ENCODE data around the gene LIX1. TPM values are rescaled to one million over a fixed set of nuclear protein-coding genes. Genes with fewer than 3 reads are reported as not detected.

The LIX1 gene
- total and polyA plus RNA-seq, 2 of the 8 experiments (the other 6 are each of a cell fraction or from before 2014, with no cell fraction given), result 0.26 to 0.45 TPM

GRCh38 chr5:97100476-97100875 lies 41.9 kb downstream of the LIX1 start:
- H3K27me3 ChIP-seq (replicated peaks in 1 of 4; ENCODE audit: control insufficient read depth in 3 of 4, extremely low read depth in 1 of 4, insufficient read depth in 3 of 4, low read length in 3 of 4), result no peaks in the 10 kb centered on the region
- no peaks in the 10 kb centered on the region; a peak in 1 of 8 replicates for H3K36me3 ChIP-seq (ENCODE audit: control insufficient read depth in 2 of 4, insufficient read depth in 4 of 4, low read length in 3 of 4)
- H3K14ac ChIP-seq (ENCODE audit: insufficient read length), result no peak overlapping the region
- no peak overlapping the region for H3K23ac ChIP-seq (ENCODE audit: insufficient read length)
- H3K4me1 ChIP-seq (replicated peaks in 1 of 4; ENCODE audit: control insufficient read depth in 3 of 4, insufficient read depth in 4 of 4, low read length in 3 of 4), result peaks cover 0 to 11% (median 9%) of the 10 kb centered on the region in 4 experiments; a peak in 5 of 7 replicates
- H4K91ac ChIP-seq (replicated peaks; ENCODE audit: insufficient read length, low read length), result no peak overlapping the region
- DNase-seq (ENCODE audit: low read depth in 1 of 2, low spot score in 2 of 2) (no peak), FAIRE-seq (no peak)
- H2BK20ac ChIP-seq (ENCODE audit: low read length), result no peak overlapping the region
- H3K9me3 ChIP-seq (ENCODE audit: insufficient read depth in 2 of 2, low read depth in 1 of 2, low read length in 1 of 2), result no peaks in the 10 kb centered on the region
- no peak overlapping the region for H3K4me2 ChIP-seq (ENCODE audit: insufficient read depth in 1 of 2, low read depth in 2 of 2, low read length in 2 of 2)
- H3K9ac ChIP-seq (replicated peaks in 1 of 4; ENCODE audit: extremely low read depth in 1 of 4, low read depth in 3 of 4, low read length in 3 of 4), result no peak overlapping the region
- H3K79me1 ChIP-seq (ENCODE audit: low read depth, low read length), result no peaks in the 10 kb centered on the region
- H3K4ac ChIP-seq (replicated peaks; ENCODE audit: insufficient read length, low read depth, low read length), result no peak overlapping the region
- H3K18ac ChIP-seq (ENCODE audit: extremely low read depth, low read length), result no peak overlapping the region
- H4K8ac ChIP-seq (ENCODE audit: extremely low read depth, insufficient read depth, low read length), result no peak overlapping the region
- WGBS, 2 experiments (ENCODE audit: extremely low coverage in 1 of 2, insufficient coverage in 1 of 2, insufficient read length in 1 of 2, insufficient replicate concordance in 2 of 2, low coverage in 1 of 2, low lambda C conversion rate in 2 of 2, missing lambda C conversion rate in 1 of 2), result 79% methylated on average over 2 of the region's 2 CpGs; no CpG with 5 or more reads in 1 of the 2 experiments
- H3K79me2 ChIP-seq (ENCODE audit: control insufficient read depth in 1 of 2, insufficient read depth in 2 of 2, low read length in 2 of 2), result no peaks in the 10 kb centered on the region
- no peak overlapping the region for H4K5ac ChIP-seq (ENCODE audit: insufficient read length, low read depth, low read length)
- H3K4me3 ChIP-seq (ENCODE audit: extremely low read depth in 1 of 4, insufficient read depth in 2 of 4, low read depth in 3 of 4, low read length in 4 of 4), result no peak overlapping the region
- H3K27ac ChIP-seq (ENCODE audit: low read depth, low read length), result no peak overlapping the region
- no peak overlapping the region for H2AK5ac ChIP-seq (ENCODE audit: low read depth, low read length)
- H4K20me1 ChIP-seq (replicated peaks in 1 of 2; ENCODE audit: control insufficient read depth in 1 of 2, insufficient read depth in 2 of 2, low read length in 2 of 2), result no peaks in the 10 kb centered on the region
- H2BK15ac ChIP-seq (ENCODE audit: low read length), result no peak overlapping the region
- H2BK12ac ChIP-seq (ENCODE audit: low read depth, low read length), result no peak overlapping the region
- H2BK120ac ChIP-seq (replicated peaks; ENCODE audit: low read depth, low read length), result no peak overlapping the region
- H3K56ac ChIP-seq (replicated peaks; ENCODE audit: insufficient read length, low read depth, low read length), result no peak overlapping the region
- H2BK5ac ChIP-seq (ENCODE audit: low read depth, low read length), result no peak overlapping the region
- CTCF ChIA-PET (ENCODE audit: partially characterized antibody), result no interaction called here
- POLR2A ChIA-PET (ENCODE audit: partially characterized antibody), result no interaction called here
- no peak overlapping the region for H2AFZ ChIP-seq (ENCODE audit: low read length)
- no peaks in the 10 kb centered on the region for H3K23me2 ChIP-seq (ENCODE audit: low read depth, low read length)
- TF ChIP-seq GABPA (IDR thresholded peaks at IDR 0.05; ENCODE audit: borderline replicate concordance, insufficient read depth, low read length) (no peak), NANOG (IDR thresholded peaks at IDR 0.05; ENCODE audit: insufficient read depth, low read depth, low read length, poor library complexity, severe bottlenecking) (no peak), RFX5 (IDR thresholded peaks at IDR 0.05; ENCODE audit: borderline replicate concordance, low read depth, low read length) (no peak), FOSL1 (IDR thresholded peaks at IDR 0.05; ENCODE audit: insufficient read depth, low read depth, low read length) (no peak), CREB1 (IDR thresholded peaks at IDR 0.05) (no peak), BCL11A (IDR thresholded peaks at IDR 0.05; ENCODE audit: low read depth in 2 of 2, low read length in 2 of 2) (no peak), POLR2A (IDR thresholded peaks at IDR 0.05; ENCODE audit: control extremely low read depth in 1 of 2, low read depth in 2 of 2, low read length in 2 of 2) (no peak), TAF7 (optimal IDR thresholded peaks at IDR 0.05; ENCODE audit: borderline replicate concordance, low read depth, low read length) (no peak), USF2 (IDR thresholded peaks at IDR 0.05; ENCODE audit: low read length) (no peak), SRF (IDR thresholded peaks at IDR 0.05; ENCODE audit: low read depth, low read length) (no peak), HDAC2 (IDR thresholded peaks at IDR 0.05; ENCODE audit: borderline replicate concordance in 1 of 2, low read depth in 2 of 2, low read length in 2 of 2) (no peak)
